SK-N-SH treated with all-trans-retinoic acid at 6 μM for 48 hours (cell line): ENCODE results near the gene ETS1.
A peak's percentile ranks its signal among the peaks of the same experiment; 100 is the strongest.

Experiments
- CREB5 ChIP-seq: fragments of 250-450 bp; sonication (Bioruptor Pico); IDR thresholded peaks from 2 replicates; pipeline ENCODE4 v1.5.1; 2020; ENCODE audit warnings: low read depth, mild to moderate bottlenecking, moderate library complexity
- OSR1 ChIP-seq: fragments of 250-450 bp; sonication (Bioruptor Pico); IDR thresholded peaks from 2 replicates; pipeline ENCODE4 v1.8.0; 2022; ENCODE audit warnings: moderate library complexity, mild to moderate bottlenecking, inconsistent platforms
- PATZ1 ChIP-seq: fragments of 250-450 bp; sonication (Bioruptor Pico); IDR thresholded peaks from 2 replicates; pipeline ENCODE4 v1.8.0; 2020; ENCODE audit warnings: mild to moderate bottlenecking, moderate library complexity, borderline replicate concordance
- POU6F1 ChIP-seq: fragments of 250-450 bp; sonication (Bioruptor Pico); IDR thresholded peaks from 2 replicates; pipeline ENCODE4 v1.8.0; 2021; ENCODE audit warnings: low read depth, mild to moderate bottlenecking, moderate library complexity, borderline replicate concordance
- ZFP3 ChIP-seq: fragments of 250-450 bp; sonication (Bioruptor Pico); IDR thresholded peaks from 2 replicates; pipeline ENCODE4 v1.5.0; 2020; ENCODE audit warnings: mild to moderate bottlenecking, moderate library complexity
- ZNF70 ChIP-seq: fragments of 450-650 bp; formaldehyde crosslinking; IDR thresholded peaks from 2 replicates; pipeline ENCODE4 v1.5.0; 2020; ENCODE audit warnings: mild to moderate bottlenecking, moderate library complexity

GRCh38 chr11:128463371-128463829, 124.0 kb downstream of the ETS1 start:
- TF ChIP-seq POU6F1 (CRISPR knock-in tag) (no peak), OSR1 (CRISPR knock-in tag) (no peak), ZFP3 (CRISPR knock-in tag) (peak; percentile 76), PATZ1 (CRISPR knock-in tag) (no peak), CREB5 (CRISPR knock-in tag) (no peak; the same call in none of the 2 replicates), ZNF70 (no peak)
